ENCODE measurements around the gene ASAP2. TPM values are rescaled to one million over a fixed set of nuclear protein-coding genes. Genes with fewer than 3 reads are reported as not detected.
A peak's percentile ranks its signal among the peaks of the same experiment; 100 is the strongest.

The ASAP2 gene
- total RNA-seq, 8 experiments from 2014 or later = 8.5 to 26.7 (median 19.1) TPM

GRCh38 chr2:9282128-9283112, 75.8 kb downstream of the ASAP2 start:
- in situ Hi-C loops (cut with MboI; ENCODE audit: low pct_unique_long_range_greater_than_20kb in 2 of 9, low sequenced_read_pairs in 9 of 9, unreplicated experiment in 9 of 9) = no loop called here
- no peak overlapping the region for H3K27ac ChIP-seq
- H3K4me1 ChIP-seq (replicated peaks in 1 of 2) = no peaks in the 10 kb centered on the region
- WGBS, 10 experiments = 55 to 98% (median 85%) methylated on average over 2 to 11 of the region's 13 CpGs; no CpG with 5 or more reads in 1 of the 10 experiments
- no peak overlapping the region for H3K4me3 ChIP-seq
- no peak for ATAC-seq (replicated peaks in 6 of 8)

- Histone ChIP-seq H3K27ac (no peak overlapping the region), H3K4me3 (no peak overlapping the region), H3K4me1 (replicated peaks in 1 of 2) (peaks cover 4 to 6% of the 10 kb centered on the region in 2 donors)
- ATAC-seq (replicated peaks in 6 of 8) = no peak
- in situ Hi-C loops (cut with MboI; ENCODE audit: low pct_unique_long_range_greater_than_20kb in 2 of 9, low sequenced_read_pairs in 9 of 9, unreplicated experiment in 9 of 9) = no loop called here
- 50 to 100% (median 93%) methylated on average over 1 to 5 of the region's 6 CpGs; no CpG with 5 or more reads in 1 of the 10 experiments for WGBS, 10 experiments
Observed at GRCh38 chr2:9284521-9285297, 78.1 kb downstream of the ASAP2 start.

GRCh38 chr2:9285385-9285920, 78.8 kb downstream of the ASAP2 start:
- no peak overlapping the region for H3K4me3 ChIP-seq
- no peak for ATAC-seq (replicated peaks in 6 of 8)
- in situ Hi-C loops (cut with MboI; ENCODE audit: low pct_unique_long_range_greater_than_20kb in 2 of 9, low sequenced_read_pairs in 9 of 9, unreplicated experiment in 9 of 9) = no loop called here
- 18 to 100% (median 56%) methylated on average over 1 to 2 of the region's 2 CpGs for WGBS, 10 experiments
- no peak overlapping the region for H3K27ac ChIP-seq
- peaks cover 4 to 6% of the 10 kb centered on the region in 2 donors for H3K4me1 ChIP-seq (replicated peaks in 1 of 2)

- 80 to 100% (median 91%) methylated on average over 1 to 4 of the region's 4 CpGs; no CpG with 5 or more reads in 1 of the 10 experiments for WGBS, 10 experiments
- in situ Hi-C loops (cut with MboI; ENCODE audit: low pct_unique_long_range_greater_than_20kb in 2 of 9, low sequenced_read_pairs in 9 of 9, unreplicated experiment in 9 of 9) = no loop called here
- peaks cover 4 to 6% of the 10 kb centered on the region in 2 donors for H3K4me1 ChIP-seq (replicated peaks in 1 of 2)
- no peak for ATAC-seq (replicated peaks in 6 of 8)
- H3K27ac ChIP-seq = no peak overlapping the region
- H3K4me3 ChIP-seq = no peak overlapping the region
Observed at GRCh38 chr2:9285921-9286320, 79.3 kb downstream of the ASAP2 start.

- Histone ChIP-seq H3K27ac (no peak overlapping the region), H3K4me3 (no peak overlapping the region), H3K4me1 (replicated peaks in 1 of 2) (peaks cover 4 to 6% of the 10 kb centered on the region in 2 donors)
- peak in 1 of 8 experiments; percentile 52 for ATAC-seq (replicated peaks in 6 of 8)
- in situ Hi-C loops (cut with MboI; ENCODE audit: low pct_unique_long_range_greater_than_20kb in 2 of 9, low sequenced_read_pairs in 9 of 9, unreplicated experiment in 9 of 9) = no loop called here
- WGBS, 10 experiments = 28 to 100% (median 90%) methylated on average over 2 to 10 of the region's 12 CpGs
Observed at GRCh38 chr2:9286554-9287399, 80.2 kb downstream of the ASAP2 start.

- ATAC-seq (replicated peaks in 6 of 8) = peak in 3 of 8 experiments; percentile 38 to 78 (median 68)
- no peak overlapping the region for H3K27ac ChIP-seq
- in situ Hi-C loops (cut with MboI; ENCODE audit: low pct_unique_long_range_greater_than_20kb in 2 of 9, low sequenced_read_pairs in 9 of 9, unreplicated experiment in 9 of 9) = no loop called here
Observed at GRCh38 chr2:9287400-9288045, 80.9 kb downstream of the ASAP2 start.

GRCh38 chr2:9288233-9288632, 81.6 kb downstream of the ASAP2 start:
- peaks cover 4 to 6% of the 10 kb centered on the region in 2 donors for H3K4me1 ChIP-seq (replicated peaks in 1 of 2)
- 0 to 100% (median 89%) methylated on average over 1 to 6 of the region's 7 CpGs; no CpG with 5 or more reads in 3 of the 10 experiments for WGBS, 10 experiments
- peak in 3 of 8 experiments; percentile 36 to 86 (median 77) for ATAC-seq (replicated peaks in 6 of 8)
- H3K27ac ChIP-seq = no peak overlapping the region
- in situ Hi-C loops (cut with MboI; ENCODE audit: low pct_unique_long_range_greater_than_20kb in 2 of 9, low sequenced_read_pairs in 9 of 9, unreplicated experiment in 9 of 9) = no loop called here
- H3K4me3 ChIP-seq = no peak overlapping the region

More at GRCh38 chr2:9287400-9288045, 80.9 kb downstream of the ASAP2 start:
- Histone ChIP-seq H3K4me3 (no peak overlapping the region), H3K4me1 (replicated peaks in 1 of 2) (peaks cover 4 to 6% of the 10 kb centered on the region in 2 donors)
- WGBS, 10 experiments = 54 to 100% (median 97%) methylated on average over 1 to 10 of the region's 15 CpGs; no CpG with 5 or more reads in 3 of the 10 experiments

- WGBS, 10 experiments = 20 to 100% (median 83%) methylated on average over 1 to 4 of the region's 5 CpGs; no CpG with 5 or more reads in 1 of the 10 experiments
- Histone ChIP-seq H3K4me1 (replicated peaks in 1 of 2) (peaks cover 4 to 6% of the 10 kb centered on the region in 2 donors), H3K4me3 (no peak overlapping the region), H3K27ac (no peak overlapping the region)
- in situ Hi-C loops (cut with MboI; ENCODE audit: low pct_unique_long_range_greater_than_20kb in 2 of 9, low sequenced_read_pairs in 9 of 9, unreplicated experiment in 9 of 9) = no loop called here
- peak in 2 of 8 experiments; percentile 6 to 16 for ATAC-seq (replicated peaks in 6 of 8)
Observed at GRCh38 chr2:9288681-9289338, 82.2 kb downstream of the ASAP2 start.

GRCh38 chr2:9291331-9291730, 84.7 kb downstream of the ASAP2 start:
- Histone ChIP-seq H3K4me1 (replicated peaks in 1 of 2) (peaks cover 4 to 6% of the 10 kb centered on the region in 2 donors), H3K4me3 (no peak overlapping the region), H3K27ac (no peak overlapping the region)
- in situ Hi-C loops (cut with MboI; ENCODE audit: low pct_unique_long_range_greater_than_20kb in 2 of 9, low sequenced_read_pairs in 9 of 9, unreplicated experiment in 9 of 9) = no loop called here
- WGBS, 10 experiments = 56 to 94% (median 86%) methylated on average over 1 to 9 of the region's 12 CpGs; no CpG with 5 or more reads in 4 of the 10 experiments
- no peak for ATAC-seq (replicated peaks in 6 of 8)

- WGBS, 10 experiments = 82 to 100% (median 97%) methylated on average over 1 to 5 of the region's 5 CpGs; no CpG with 5 or more reads in 2 of the 10 experiments
- in situ Hi-C loops (cut with MboI; ENCODE audit: low pct_unique_long_range_greater_than_20kb in 2 of 9, low sequenced_read_pairs in 9 of 9, unreplicated experiment in 9 of 9) = no loop called here
Observed at GRCh38 chr2:9291866-9292265, 85.3 kb downstream of the ASAP2 start.

GRCh38 chr2:9292426-9292825, 85.8 kb downstream of the ASAP2 start:
- H3K4me1 ChIP-seq (replicated peaks in 1 of 2) = peaks cover 4 to 6% of the 10 kb centered on the region in 2 donors
- in situ Hi-C loops (cut with MboI; ENCODE audit: low pct_unique_long_range_greater_than_20kb in 2 of 9, low sequenced_read_pairs in 9 of 9, unreplicated experiment in 9 of 9) = no loop called here
- WGBS, 10 experiments = 80 to 100% (median 94%) methylated on average over 1 to 4 of the region's 4 CpGs; no CpG with 5 or more reads in 2 of the 10 experiments
- no peak overlapping the region for H3K4me3 ChIP-seq
- no peak for ATAC-seq (replicated peaks in 6 of 8)
- H3K27ac ChIP-seq = no peak overlapping the region

More at GRCh38 chr2:9291866-9292265, 85.3 kb downstream of the ASAP2 start:
- H3K27ac ChIP-seq = no peak overlapping the region
- peaks cover 4 to 6% of the 10 kb centered on the region in 2 donors for H3K4me1 ChIP-seq (replicated peaks in 1 of 2)
- no peak for ATAC-seq (replicated peaks in 6 of 8)
- H3K4me3 ChIP-seq = no peak overlapping the region
